Hematopoietic multipotent progenitor cell (in vitro differentiated cells): Measurements from ENCODE around the gene PIGS. TPM values are rescaled to one million over a fixed set of nuclear protein-coding genes. Genes with fewer than 3 reads are reported as not detected.

Source experiments
- DNase-seq, 3 donors: peaks; one replicate each; pipeline ENCODE4 v3.0.0-alpha.2; 2011 to 2015; ENCODE audit warnings: low read depth in 2 of 3, low spot score in 2 of 3
- total RNA-seq: library from RNA; depleted of rRNA; stranded (reverse); fragments of >200 nt; gene quantifications from one replicate; pipeline ENCODE4 v1.2.3, GENCODE V29; 2012

PIGS gene
- total RNA-seq, 1 donor, result 71.6 TPM

DNA sequence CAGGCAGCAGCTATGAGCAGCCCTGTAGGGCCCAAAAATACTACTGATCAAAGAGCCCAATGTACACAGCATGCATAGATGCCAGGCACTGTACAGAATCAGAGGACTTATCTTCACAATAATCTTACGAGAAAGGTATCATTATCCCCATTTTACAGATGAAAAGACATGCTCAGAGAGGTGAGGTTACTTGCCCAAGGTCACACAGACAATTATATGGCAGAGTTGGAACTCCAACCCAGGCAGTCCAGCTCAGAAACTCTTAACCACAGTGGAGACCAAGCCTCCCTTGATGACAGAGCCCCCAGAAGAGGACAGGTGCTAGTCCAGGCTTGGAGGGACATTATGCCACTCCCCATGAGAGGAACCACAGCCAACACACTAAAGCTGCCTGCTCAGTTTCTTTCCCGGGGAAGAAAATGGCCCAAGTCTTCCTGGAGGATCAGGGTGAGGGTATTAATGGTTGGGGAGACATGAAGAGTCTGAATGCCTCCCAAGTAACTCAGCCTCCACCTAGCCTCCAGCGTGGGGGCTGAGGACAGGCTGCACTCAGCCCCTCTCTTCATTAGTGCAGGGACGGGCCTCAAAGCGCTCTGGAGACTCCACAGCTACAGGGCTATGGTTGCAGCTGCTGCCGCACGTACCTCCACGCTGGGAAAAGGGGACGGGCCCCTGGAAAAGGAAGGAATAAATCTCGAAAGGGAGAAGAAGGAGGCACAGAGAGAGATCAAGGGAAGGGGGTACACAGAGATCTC, 19.7 kb downstream of the PIGS start:
- no peak for DNase-seq

DNA sequence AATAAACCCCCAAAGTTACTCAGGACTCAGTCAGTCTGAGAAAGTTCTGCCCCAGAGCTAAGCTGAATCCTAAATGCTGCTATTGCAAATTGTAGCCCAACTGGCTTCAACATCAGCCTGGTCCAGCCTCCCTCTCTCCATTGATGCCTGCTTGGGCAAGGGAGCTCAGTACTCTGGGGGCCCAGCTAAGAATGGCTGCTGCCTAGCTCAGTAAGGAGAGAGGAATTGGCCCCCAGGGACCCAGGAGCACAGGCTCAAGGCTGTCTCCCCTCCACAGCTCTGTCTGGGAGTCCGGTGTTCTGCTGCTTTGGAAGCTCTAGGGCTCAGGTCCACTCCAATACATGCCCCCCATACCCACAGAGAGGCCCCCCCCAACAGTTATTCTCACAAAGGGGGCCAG, 20.5 kb downstream of the PIGS start:
- DNase-seq, result no peak

DNA sequence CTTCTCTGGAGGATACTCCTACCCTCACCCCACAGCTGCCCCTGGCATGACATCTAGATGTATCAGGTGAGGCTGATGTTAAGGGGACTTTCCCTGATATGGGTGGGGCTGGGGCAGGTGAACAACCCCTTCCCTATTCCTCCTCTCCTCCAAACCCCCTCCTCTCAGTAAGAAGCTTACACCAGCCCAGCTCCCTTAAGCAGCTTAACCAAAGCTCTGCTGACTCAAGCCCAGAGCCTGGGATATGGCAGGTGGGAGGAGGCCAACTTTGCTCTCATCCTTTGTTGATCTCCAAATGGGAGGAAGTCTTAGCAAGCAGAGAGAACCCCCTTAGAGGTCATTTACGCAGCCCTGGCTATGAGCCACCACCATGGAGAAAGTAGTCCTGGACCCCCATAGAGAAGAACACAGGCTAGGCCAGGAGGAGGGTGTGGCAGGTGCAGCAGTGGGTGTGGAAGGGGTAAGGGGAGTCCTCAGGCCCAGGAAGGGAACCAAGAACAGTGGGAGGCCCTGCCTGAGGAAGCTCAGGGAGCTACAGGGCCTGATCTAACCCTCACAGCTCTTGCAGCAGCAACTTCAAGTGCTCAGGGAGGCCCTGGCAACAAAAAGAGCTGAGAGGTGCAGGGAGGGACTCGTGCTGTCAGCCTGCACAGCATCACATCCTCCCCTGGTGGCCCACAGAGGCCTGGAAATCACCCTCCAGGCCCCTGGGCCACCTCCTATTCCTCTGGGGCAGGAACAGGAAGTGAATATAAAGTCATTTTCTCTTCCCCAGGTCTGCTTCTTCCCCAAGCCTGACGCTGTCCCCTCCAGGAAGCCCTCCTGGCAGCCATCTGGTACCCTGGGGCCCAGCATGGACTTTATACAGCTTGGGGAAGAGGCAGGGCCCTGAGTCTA, 21.8 kb downstream of the PIGS start:
- DNase-seq, result peak in 1 of 3 donors; percentile 31

DNA sequence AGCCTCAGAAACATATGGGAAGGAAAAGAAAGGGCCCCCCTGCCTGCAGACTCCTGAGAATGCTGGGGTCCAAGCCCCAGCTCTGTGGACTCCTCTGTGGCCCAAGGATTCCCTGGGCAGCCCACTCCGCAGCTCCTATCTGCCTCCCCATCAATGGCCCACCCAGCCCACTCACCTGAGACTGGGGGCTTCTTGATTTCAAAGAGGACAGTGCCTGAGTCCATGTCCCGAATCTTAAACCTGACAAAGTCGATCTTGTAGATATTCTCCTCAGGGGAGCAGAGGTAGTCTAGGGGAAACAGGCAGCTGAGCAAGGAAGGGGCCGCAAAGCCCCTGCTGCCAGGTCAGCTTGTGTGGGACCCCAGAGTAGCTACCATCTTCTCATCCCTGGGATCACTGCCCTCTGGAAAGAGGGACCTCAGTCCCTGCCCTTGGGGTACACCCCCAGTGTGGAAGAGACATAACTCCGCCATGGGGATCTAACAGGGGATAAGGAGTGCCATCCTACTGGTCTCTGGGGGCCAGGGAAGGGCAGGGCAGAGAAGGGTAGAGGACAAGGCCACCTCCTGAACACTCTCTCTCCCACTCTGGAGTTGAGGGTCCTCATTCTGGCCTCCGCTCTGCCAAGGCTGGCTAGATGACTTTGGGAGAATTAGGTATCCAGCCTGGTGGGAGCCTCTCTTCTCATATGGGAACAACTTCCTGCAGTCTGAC, 22.8 kb downstream of the PIGS start:
- no peak for DNase-seq

DNA sequence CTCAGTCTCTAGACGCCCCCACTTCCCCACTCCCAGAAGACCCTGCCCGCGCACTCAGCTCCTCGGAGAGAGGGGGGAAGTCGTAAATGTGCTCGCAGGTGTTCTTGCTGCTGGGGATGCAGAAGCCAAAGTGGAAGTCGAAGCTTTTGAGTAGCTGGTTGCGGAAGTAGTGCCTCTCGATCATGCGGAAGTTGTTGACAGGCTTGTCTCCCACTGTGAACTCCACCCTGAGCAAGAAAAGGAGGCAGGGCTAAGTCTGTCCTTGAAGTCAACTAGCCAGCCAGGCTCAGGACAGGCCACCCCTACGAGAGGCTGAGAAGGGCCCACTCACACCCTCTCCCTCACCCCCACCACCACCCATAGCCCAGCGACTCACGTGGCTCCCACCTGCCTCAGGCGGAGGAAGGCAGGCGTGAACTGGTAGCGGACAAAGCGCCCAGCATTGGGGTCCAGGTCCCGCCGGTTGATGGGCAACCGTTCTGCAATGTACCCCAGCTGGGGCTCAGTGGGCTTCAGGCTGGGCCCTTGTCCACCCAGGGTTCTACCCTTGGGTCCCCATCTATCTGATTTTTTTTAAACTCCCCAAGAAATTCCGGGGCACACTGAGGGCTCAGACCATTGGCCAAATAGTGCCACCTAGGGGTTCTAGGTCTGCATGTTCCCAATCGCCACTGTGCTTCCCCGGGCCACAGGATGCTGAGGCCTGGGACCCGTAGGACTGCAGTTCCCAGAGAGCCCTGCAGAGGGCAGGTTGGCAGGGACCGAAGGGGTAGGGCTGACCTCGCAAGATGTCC, 23.5 kb downstream of the PIGS start:
- peak in 2 of 3 donors; percentile 53 to 77 for DNase-seq

DNA sequence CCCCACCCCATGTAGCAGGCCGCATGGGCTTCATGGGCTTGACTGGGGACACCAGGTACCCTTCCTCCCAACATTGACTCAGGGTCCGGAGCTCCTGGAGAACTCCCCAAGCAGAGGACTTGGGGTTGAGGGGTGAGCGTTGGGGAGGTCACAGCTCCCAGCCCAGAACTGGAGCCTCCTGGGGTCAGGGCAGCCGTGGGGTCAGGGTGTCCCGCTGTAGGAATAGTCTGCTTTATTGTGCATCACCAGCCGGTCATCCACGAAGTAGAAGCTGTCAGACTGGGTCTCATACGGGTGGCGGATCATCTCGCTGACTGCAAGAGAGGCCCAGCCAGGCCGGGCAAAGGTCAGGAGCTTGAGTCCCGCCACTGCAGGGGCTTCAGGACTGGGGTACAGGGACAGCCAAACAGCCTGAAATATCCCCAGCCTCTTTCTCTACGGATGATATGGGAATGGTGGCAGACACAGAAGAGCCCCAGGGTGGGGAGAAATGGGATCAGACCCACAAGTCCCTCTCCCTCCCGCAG, 24.2 kb downstream of the PIGS start:
- DNase-seq, result no peak

DNA sequence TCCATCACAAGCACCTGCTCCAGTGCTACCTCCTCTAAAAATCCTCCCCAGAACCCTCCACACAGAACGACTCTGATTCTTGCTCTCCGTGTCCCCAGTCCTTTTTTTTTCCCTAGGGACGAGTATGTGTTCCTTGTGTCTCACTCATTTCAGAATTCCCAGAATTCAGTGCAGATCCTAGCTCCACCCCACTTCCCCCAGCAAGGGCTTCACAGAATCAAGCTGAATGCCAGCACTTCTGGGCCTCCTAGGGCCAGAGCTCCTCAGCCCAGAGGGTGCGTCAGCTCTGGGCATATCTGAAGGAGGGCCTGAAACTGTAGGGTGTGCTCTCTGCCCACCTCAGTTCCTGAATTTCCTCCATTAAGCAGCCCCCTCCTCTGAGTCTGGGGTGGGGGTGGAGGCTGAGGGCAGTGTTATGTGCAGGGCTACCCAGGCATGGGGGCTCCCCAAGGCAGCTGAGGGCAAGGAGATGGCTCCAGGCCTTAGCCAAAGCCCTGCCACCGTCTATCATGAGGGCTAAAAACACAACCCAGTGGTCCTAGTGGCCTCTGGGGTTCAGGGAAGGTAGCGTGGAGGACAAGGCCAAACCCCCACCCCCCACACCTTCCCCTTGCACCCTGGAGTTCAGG, 25.4 kb downstream of the PIGS start:
- DNase-seq, result no peak

DNA sequence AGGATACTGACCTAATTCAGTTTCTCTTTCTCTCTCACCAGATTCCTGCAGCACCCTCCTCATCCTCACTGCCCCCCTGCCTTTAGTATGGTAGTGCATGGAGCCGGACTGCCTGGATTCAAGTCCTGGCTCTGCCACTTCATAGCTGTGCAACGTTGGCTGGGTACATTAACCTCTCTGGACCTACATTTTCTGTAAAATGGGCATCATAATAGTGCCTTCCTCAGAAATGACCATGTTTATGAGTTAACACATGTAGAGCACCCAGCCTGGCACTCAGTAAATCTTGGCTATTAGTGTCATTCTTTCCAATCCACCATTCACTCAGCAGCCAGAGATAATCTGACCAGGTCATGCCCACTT, 26.2 kb downstream of the PIGS start:
- DNase-seq, result no peak

DNA sequence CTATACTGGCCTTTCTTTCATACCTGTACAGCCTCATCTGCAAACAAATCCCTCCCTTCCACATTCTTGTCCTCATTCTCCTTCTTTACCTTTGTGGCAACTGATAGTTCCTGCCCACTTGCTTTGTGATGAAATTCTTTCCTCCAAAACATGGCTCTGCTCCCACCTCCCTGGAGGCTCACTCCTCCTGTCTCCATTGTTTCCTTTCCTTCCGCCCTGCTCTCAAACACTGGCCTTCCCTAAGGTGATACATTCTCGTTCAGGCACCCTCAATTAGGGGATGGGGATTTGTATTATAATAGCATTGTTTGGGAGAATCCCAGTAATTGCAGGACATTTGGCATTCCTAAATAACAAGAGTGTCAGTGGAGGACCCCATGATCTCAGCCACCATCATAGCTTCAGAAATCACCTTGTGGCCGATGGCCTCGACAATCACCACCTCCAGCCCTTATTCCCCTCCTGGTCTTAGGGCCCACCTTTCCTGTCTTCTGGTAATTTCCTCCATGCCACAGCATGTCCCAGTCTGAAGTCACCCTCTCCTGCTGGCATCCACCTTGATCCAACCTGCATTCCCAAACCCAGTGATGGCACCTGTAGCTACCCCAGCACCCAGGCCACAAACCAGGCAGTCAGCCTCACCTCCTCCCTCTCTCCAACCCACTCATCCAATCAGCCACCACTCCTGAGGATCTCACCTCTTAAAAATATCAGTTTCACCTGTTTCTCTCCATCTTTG, 26.8 kb downstream of the PIGS start:
- no peak for DNase-seq

DNA sequence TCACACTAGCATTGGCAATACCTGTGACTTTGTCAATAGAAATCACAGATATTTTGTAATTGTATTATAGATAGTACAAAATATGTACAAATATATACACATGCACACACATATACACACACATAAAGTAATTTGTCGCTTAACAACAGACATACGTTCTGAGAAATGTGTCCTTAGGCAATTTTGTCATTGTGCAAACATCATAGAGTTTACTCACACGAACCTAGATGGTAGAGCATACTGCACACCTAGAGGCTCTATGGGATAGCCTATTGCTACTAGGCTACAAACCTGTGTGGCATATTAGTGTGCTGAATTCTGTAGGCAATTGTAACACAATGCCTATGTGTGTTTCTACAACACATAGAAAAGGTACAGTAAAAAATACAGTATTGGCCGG, 29.9 kb downstream of the PIGS start:
- DNase-seq, result no peak

DNA sequence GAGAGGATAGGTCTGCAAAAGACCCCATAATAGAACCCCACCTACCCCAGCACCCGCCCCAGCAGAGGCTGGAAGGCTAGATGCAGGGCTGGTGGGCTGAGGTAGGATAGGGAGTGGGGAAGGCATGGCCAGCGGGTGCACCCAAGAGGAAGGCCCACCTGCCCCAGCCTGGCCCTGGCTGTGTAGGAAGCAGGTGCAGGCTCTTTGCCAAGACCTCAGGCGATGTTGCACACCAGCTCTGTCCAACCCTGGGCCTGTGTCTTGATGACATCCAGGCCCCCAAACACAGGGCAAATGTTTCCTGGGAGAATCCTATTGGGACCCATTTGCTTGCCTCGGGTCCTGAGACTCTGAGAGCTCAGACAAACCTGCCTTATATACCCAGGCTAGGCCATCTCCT, 31.1 kb downstream of the PIGS start:
- no peak for DNase-seq

DNA sequence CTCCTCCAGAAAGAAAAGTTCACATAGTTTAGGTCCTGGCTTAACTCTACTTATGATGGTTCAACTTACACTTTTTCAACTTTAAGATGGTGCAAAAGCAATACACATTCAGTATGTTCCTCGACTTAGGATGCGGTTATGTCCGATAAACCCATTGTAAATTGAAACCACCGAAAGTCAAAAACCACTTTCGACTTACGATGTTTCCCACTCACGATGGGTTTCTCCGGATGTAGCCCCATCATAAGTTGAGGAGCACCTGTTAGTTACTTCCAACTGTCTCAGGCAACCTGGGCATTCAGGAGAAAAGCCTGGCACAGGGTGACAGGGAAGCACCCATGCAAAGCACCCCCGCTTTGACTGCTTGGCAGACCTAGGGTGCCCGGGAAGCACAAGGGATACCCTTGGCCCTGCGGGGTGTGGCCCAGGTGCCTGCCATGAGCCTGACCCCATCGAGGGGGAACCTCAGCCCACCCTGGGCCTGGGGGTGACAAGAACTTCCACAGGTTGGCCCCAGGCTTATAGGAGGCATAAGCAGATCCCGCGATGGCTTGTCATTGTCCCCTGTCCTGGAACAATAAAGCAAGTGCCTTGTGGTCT, 32.9 kb downstream of the PIGS start:
- DNase-seq, result no peak

DNA sequence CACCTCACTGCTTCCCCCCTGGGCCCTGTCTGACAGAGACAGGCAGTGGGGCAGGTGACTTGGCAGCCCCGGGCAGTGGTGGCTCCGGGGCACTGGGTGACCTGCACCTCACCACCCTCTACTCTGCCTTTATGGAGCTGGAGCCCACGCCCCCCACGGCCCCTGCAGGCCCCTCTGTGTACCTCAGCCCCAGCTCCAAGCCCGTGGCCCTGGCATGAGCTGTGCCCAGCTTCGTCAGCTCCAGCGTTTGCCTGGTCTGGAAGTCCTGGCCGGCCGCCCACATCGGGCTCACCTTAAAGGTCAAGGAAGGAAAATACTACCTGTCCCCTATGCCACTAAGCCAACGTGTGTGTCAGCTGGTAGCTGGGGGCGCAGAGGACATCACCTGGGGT, 34.1 kb downstream of the PIGS start:
- no peak for DNase-seq

DNA sequence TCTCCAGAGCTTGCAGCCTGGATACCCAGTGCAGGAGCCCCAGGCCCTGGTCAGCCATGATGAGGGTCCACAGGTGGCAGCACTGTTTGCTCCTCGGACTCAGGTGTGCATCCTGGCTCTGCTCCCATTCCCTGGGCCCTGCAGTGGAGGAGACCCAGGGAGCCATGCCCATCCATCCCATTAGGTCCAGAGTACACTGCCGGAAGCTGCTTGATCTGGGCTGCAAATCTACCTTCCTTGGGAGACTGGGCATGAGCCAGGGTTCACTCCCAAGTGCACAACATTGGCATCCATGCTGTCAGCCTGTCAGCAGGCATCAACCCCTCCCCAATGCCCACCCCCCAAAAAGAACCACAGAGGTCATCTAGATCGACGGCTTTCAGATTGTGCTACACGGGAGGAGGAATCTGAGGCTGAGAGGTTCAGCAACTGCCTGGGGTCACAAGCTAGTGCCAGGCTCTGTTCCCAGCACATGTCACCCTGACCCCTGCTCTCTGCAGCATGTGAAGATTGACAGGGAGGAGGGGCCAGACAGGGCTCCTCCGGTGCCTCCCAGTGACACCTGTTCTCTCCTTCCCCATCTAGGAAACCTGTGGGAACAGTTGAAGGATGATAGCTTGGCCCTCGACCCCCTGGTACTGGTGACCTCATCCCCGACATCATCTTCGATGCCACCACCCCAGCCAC, 34.6 kb downstream of the PIGS start:
- DNase-seq, result no peak

DNA sequence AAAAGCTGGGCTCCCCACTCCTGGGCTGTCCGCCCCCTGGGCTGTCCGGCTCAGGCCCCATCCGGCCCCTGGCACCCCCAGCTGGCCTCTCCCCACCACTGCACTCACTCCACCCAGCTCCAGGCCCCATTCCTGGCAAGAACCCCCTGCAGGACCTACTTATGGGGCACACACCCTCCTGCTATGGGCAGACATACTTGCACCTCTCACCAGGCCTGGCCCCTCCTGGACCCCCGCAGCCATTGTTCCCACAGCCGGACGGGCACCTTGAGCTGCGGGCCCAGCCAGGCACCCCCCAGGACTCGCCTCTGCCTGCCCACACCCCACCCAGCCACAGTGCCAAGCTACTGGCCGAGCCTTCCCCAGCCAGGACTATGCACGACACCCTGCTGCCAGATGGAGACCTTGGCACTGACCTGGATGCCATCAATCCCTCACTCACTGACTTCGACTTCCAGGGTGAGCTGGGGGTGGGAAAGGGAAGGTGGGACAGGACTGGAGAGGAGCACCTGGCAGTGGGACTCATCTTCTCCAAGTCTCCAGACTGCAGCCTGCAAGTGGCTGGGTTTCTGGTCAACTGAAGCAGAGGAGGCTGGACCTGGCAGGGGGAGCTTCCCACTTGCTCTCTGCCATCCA, 36.5 kb downstream of the PIGS start:
- no peak for DNase-seq

DNA sequence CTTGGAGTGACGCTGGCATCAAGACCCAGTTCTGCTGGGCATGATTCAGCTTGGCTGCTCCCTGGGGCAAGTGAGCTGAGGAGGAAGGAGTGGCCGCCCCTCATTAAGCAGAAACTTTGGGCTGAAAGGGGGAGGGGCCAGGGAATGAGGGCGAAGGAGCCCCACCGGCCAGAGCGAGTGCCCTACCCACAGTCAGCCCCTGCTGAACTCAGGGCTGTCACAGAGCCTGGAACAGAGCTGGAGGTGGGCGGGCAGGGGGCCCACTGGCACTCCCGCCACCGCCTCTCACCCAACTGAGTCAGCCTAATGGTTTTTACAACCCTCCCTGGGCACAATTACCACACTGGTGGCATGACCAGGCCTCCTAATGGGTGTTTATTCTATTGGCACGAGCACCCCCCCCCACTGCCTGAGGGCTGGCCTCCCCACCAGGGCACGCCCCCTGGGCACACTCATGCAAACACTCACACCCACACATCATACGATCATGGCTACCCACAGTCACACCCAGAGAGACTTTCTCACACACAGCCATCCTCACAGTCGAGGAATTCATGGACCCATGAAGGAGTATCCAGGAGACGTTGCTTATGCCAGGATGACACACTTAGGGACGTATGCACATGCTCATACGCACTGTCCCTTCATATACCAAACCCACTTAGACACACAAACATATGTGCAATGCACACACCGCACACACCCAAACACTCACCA, 38.1 kb downstream of the PIGS start:
- DNase-seq, result no peak
